Glomerular endothelial cell (primary cell): ENCODE measurements around the gene APOL4. TPM values are rescaled to one million over a fixed set of nuclear protein-coding genes. Genes with fewer than 3 reads are reported as not detected.
"Not testable (repeated sequence)": the region's sequence is repeated elsewhere in the genome, so short reads cannot be mapped to it uniquely, and the experiment has no call there.

Source experiments
- DNase-seq: peaks from one replicate; pipeline ENCODE4 v3.0.0-alpha.2; 2011; ENCODE audit warnings: low read depth, low spot score; ENCODE audit errors: extremely low read depth
- total RNA-seq: library from RNA; depleted of rRNA; stranded (reverse); fragments of >200 nt; gene quantifications from 2 replicates; pipeline ENCODE4 v1.2.3, GENCODE V29; 2015

The APOL4 gene
- total RNA-seq, 1 donor from 2014 or later, result 2.7 TPM

DNA sequence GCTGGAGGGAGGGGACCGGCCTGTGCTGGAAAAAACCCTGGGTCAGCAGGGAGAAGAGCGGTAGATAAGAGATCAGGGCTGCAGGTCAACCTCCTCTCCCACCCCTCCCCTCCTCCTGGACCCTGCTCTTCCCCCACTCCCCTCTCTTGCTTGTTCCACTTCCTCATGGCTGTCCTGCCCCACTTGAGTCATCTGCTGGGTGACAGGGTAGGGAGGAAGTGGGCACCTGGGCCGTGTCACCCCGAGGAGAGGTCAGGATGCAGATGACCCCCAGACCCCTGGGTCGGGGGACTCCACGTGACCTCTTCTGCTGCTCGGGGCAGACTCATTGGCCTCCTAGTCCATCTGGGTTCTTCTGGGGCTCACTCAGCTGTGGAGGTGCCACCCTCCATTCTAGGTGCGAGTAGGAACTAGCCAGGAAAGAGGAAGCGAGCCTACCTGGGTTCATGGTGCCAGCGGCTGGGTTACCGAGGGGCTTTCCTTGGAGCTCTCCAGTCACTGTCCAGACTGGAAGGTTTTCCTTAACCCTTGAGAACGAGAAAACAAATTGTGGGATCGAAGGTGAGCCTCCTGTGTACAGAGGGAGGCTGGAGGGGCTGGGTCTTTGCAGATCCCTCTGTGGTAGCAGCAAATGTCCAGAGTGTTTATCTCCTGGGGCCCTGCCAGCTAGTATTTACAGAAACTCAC lies 31.2 kb upstream of the APOL4 start:
- DNase-seq, result no peak

DNA sequence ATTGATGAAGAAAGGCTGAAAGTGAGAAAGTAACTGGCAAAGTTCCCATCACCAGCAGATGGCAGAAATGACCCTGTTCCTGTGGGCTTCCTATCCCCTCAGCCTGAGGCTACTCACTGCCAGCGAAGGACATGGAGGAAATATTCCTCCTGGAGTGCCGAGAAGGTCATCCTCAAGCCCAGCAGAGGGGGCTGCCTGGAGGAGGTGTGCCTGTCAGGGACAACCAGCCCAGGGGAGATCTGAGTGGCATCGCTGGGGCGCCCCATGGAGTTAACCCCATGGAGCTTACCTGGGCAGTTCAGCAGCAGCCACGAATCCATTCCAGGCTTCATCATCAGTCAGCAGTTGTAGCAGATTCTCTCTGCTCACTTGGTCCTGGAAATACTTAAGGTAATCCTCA lies 29.4 kb upstream of the APOL4 start:
- not testable (repeated sequence) for DNase-seq

DNA sequence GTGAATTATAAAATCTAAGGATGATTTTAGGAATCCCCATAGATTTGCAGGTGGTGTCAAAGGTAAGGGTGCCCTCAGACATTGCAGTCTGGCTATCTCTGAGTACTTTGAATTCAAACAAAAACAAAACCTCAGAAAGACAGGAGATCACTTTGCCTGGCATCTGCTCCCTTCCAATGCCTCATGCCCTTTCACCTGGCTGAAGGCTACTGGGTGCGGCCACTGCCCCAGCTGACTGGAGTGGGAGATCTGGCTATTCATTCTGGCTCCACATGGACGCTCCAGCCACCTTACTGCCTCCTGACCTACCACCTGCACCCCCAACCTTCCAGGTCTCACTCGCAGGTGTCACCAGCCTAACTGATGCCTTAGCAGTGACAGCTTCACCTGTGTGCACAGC lies 28.0 kb upstream of the APOL4 start:
- DNase-seq, result not testable (repeated sequence)

DNA sequence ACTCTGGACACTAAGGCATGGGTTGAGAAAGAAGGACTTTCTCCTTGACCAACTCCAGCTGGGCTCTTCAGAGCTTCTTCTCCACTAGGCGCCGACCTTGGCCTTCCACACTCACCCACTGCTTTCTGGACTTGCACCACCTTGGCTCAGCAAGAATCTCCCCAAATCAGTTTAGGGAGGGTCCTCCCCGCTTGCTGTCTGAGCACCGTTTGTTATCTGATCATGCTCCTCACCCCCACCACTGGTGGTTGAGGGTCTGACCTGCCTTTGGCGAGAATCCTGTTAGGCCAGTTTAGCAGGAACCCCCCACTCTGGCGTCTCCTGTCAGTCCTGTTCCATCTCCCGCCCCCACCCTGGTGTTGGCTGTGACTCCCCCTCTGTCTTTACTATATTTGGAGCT lies 27.3 kb upstream of the APOL4 start:
- DNase-seq, result no peak

DNA sequence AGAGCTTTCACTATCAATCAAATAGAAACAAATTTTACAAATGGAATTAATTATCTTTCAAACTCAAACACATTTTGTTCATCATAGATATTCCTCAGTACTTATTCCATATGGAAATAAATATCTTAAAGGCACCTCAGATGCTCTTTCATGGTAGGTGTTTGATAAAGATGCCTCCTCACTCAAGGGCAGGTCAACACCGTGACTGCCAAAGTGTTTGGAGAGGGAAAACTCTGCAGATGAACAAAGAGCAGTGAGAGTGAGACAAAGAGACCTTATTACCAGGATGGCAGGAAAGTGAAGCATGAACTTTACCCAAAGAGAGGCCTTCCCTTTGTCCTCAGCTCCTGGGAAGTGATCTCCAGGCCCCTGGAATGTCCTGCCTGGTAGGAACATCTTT lies 26.8 kb upstream of the APOL4 start:
- not testable (repeated sequence) for DNase-seq

DNA sequence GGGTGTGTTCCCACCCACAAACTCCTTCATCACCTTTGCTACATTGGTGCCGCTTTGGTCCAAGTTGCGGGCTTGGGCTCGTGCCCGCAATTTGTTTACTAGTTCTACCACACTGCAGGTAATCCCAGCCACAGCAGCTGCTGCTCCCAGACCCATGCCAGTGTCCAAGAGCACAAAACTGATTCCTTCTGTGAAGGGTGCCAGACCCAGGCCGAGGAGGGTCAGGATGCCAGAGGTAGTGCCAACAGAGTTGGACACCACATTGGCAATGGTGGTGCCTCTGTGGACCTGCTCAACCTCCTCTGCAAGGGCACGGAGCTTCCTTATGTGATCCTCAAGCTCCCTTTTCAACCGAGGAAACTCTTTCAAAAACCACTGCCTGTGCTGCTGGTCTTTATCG lies 26.2 kb upstream of the APOL4 start:
- DNase-seq, result no peak

DNA sequence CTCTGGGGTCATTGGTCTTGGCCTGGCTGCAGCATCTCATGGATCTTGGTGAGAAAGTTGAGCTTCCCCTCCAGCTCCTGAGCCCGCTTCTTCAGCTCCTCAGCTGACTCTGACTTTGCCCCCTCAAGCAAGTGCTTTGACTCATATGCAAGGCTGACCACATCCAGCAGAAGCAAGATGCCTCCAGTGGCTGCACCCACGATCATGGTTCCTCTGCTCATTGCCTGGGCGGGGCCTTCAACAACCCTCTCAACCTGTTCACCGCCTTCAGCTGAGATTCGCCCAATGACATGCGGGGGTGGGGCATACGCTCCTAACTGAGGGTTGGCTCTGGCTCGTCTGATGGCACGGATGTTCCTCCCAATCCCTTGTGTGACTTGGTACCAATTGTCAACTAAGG lies 25.8 kb upstream of the APOL4 start:
- no peak for DNase-seq

DNA sequence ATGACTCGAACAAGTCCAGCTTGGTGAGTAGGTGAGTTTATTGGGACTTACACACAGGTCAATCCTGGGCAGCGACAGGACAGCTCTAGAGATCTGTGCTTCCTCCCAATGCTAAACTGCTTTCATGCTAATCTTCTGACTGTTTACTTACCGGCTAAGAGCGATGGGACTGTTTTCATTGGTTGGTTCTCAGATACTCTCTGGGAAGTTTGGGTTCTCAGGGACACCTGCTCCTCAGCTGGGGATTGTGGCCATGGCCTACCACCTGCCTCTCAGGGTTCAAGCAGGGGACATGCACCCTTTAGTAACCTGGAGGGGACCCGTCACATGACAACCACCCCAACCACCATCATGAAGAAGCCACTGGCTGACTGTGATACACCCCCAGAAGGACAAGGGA lies 24.6 kb upstream of the APOL4 start:
- no peak for DNase-seq

DNA sequence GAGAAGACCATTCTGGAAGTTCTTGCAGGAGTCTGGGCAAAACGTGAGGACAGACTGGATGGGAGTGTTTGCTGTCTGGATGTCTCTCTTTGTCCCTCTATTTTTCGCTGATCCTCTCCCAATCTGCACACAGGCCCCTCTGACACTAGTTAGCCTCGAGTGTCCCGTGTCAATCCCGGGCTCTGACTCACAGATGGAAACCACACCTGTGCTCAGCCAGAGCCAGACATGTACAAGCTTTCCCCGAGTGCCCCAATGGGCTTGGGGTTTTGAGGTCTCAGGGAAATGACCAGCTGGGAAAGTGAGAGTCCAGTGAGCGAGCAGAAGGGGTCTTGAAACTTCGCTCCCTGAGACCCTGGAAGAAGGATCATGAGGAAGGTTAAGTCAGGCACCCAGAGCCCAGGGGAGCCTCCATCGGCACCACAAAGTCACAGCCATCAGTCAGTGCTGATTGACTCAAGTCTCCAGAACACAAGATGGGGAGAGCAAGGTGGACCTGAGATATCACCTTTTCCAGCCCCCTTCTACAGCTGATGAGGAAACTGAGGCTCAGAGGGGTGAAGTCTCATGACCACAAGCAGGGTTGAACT lies 23.8 kb upstream of the APOL4 start:
- DNase-seq, result no peak

DNA sequence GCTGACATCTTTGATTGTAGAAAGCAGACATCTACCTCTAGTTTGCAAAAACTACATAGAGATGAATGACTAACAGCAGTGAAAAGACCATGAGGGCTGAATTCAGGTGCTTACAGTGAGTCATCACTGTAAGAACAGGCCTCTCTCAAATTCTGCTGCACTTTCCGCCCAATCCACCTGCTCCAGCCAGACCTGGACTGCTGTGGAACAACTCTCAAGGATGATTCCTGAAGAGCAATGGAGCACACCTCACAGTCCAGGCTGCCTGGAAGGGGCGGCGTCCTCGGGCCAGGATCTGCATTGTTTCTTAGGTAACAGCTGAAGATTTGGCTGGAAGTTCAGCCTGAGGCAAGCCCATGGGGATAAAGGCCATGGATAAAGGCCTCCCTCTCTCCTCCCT lies 22.6 kb upstream of the APOL4 start:
- no peak for DNase-seq

DNA sequence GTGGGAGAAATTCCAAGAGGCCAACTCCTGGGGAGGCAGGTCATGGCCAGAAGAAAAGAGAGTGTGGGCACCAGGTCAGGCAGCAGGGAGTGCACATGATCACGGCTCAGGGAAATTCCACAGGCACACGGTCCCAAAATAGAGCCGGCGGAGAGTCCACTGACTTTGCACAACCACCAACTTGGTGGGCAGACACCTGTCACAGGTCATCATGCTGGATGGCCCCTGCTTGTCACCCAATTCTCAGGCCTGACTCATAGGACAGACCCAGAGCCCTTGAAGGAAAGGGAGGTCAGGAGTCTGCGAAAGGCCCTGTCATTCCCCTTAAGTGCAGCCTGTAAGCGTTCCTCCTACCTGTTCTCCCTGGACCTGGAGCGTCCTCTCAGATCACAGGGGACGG lies 21.9 kb upstream of the APOL4 start:
- DNase-seq, result no peak

DNA sequence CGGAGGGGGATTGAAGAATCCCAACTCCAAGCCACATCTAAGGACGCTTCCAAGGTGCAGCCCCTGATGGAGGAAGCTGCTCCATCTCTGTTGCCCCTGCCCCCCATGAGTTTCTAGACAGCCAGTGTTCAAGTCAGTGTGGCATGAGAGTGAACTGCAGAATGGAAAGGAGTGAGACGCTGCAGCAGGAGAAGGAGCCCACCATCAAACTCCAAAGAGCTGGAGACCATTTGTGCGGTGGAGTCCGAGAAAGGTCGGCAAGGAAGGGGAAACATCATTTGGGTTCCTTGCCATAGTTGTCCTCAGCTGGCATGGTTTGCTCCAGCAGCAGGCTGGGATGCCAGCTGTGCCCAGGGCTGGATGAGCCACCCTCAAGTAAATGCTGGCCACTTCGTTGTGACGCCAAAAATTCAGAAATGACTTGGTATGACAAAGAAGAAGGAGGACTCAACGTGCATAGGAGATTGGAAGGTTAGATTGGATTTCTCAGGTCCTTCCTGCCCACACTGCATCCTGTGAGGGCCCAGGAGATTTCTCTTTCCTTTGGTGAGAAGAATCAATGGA lies 21.4 kb upstream of the APOL4 start:
- no peak for DNase-seq

DNA sequence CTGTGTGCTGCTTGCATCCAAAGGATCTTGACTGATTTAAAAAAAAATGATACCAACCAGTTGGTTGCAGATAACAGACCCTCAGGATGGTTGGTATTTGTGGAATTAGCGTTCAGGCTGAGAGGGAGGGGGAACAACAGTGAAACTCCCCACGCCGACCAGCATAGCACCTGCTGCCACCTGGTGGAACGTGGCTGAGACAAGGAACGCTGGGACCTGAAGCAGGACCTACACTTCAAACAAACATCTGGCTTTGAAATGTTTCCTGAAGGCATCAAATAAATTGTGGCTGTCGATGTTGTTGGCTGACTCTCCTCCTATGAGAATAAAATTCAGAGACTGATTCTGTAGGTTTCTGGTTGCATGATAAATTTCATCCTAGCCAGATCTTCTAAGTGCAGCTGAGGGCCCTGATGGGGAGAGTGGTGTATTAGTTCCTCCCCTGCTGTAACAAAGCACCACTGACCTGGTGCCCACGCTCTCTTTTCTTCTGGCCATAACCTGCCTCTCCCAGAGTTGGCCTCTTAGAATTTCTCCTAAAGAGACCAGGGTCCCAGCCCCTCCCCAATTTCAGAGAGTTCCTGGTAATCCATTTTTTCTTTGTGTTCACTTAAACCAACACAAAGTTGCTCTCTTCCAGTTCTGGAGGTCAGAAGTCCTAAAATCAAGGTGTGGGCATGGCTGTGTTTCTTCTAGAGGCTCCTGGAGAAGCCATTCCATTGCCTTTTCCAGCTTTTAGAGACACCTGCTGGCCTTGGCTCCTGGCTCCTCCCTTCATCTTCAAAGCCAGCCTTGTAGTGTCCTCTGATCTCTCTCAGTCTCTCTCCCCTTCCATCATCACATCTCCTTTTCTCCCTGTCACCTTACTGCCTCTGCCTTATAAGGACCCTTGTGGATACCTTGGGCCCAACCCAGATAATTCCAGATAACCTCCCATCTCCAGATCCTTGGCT lies 20.5 kb upstream of the APOL4 start:
- DNase-seq, result no peak

DNA sequence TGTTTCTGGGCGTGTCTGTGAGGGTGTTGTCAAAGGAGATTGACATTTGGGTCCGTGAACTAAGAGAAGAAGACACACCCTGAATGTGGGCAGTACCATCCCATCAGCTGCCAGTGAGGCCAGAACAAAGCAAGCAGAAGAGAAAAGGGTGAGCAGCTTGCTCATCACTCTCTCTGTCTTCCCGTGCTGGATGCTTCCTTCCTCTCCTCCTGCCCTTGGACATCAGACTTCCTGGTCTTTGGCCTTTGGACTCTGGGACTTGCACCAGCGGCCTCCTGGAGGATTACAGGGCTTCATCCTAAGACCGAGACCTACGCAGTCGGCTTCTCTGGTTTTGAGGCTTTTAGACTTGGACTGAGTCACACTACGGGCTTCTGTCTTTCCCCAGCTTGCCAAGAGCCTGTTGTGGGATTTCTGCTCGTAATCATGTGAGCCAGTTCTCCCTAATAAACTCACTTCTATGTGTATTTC lies 18.9 kb upstream of the APOL4 start:
- no peak for DNase-seq

DNA sequence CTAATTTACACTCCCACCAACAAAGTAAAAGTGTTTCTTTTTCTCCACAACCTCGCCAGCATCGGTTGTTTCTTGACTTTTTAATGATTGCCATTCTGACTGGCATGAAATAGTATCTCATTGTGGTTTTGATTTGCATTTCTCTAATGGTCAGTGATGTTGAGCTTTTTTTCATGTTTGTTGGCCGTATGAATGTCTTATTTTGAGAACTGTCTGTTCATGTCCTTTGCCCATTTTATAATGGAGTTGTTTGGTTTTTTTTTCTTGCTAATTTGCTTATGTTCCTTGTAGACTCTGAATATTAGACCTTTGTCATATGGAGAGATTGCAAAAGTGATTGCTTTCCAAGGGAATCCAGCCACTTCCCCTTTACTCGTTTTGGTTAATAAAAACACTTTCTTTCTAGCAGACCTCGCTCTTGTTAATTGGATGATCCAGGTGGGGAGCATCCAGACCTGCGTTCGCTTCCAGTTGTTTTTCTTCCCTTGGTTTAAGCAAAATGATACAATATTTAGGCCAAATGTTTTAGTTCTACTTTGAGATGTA lies 17.1 kb upstream of the APOL4 start:
- DNase-seq, result no peak

DNA sequence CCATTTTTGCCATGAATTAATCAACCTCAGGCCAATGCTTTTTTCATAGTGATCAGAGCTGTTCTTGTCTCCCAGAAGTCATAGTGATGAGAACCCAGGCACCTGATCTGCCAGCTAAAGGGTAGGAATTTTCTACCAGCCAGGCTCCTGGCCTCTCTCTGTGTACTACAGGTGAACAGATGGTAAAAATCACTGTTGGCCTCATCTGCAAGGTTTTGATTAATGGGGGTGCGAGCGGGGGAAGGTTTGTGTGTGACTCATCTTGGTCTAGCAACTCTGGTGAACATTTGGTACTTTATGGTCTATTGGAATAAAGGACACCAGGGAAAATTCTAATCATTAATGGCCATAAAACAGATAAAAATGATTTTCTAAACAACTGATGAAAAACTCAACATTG lies 14.4 kb upstream of the APOL4 start:
- no peak for DNase-seq

DNA sequence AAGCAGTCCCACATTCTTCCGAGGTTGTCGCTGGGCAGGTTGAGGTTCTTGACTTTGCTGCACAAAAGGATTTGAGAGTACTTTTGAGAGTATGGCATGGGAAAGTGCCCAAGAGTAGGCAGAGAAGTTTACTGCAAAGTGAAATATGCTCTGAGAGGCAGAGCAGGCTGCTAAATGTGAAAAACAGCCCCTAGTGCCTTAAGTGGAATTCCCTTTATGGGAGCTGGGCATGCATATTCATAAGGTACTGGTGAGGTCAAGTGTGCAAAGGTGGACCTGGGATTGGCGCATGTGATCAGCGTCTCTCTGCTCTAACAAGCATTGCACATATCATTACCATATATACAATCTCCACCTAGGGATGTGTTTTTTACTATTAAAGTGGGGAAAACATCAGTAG lies 12.0 kb upstream of the APOL4 start:
- DNase-seq, result no peak

DNA sequence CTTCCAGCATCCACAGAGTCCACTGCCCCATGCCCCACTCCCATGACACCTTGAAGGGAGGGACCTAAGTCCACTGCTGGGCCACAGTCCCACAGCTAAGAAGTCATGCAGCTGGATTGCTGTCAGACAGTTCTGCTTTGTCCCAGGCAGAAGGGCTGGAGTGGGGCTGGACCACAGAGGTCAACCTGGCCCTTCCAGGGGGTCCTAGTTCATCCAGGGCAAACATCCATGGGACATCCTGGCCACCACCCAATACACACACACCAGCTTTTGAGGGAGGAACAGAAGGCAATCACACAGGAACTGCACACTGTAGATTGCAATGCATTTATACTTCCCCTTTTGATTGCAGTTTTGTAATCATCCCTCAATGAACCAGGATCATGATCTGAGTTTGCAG lies 11.3 kb upstream of the APOL4 start:
- DNase-seq, result no peak

DNA sequence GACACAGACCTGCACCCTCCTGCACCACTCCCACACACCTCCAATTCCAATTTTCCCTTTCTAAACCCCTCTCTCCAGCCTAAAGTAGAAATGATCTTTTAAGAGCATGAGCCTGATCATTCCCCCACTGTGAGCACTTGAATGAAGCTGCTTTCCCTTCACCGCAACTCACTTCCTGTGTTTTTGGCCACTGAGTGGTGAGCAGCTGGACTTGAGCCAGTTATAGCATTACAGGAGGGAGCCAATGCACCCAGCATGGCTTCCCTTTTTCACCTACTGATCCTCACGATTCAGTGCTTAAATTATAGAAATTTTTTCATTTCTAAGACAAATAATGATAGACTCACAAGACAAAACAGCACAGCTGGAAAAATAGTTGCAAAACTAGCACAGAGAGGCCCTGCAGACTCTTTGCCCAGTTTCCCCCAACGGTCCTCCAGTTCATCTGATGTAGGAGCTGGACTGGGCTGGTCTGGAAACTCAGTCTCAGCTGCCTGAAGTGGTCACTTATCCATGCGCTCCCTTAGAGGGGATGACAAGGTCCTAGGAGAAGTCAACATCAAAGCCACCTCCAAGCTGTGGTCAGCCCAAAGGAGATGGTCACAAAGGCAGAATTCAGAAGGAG lies 9.7 kb upstream of the APOL4 start:
- no peak for DNase-seq

DNA sequence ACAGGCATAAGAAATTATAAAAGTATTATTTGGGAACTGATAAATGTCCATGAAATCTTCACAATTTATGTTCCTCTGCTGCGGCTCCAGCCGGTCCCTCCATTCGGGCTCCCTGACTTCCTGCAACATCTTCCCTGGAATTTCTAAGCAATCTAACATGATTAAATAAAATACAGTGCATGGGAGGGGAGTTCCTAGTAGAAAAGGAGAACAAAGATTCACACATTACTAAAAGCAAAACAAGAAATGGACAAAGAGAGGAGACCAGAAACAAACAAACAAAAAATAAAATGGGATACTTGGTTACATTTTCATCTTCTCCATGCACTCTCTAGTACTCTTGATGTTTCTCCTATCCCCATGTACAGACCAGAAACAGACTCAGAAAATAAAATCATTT lies 8.6 kb upstream of the APOL4 start:
- no peak for DNase-seq

DNA sequence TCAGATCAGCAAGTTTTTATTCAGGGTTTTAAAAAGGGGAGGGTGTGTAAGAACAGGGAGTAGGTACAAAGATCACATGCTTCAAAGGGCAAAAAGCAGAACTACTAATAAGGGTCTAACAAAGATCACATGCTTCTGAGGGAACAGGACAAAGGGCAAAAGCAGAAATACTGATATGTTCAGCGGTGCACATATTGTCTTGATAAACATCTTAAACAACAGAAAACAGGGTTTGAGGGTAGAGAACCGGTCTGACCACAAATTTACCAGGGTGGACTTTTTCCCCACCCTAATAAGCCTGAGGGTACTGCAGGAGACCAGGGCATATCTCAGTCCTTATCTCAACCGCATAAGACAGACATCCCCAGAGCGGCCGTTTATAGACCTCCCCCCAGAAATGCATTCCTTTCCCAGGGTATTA lies 7.9 kb upstream of the APOL4 start:
- DNase-seq, result not testable (repeated sequence)
